GM12892 (cell line): ENCODE data around the gene LYSMD1.

Source experiments
- POLR2A ChIP-seq: IDR thresholded peaks from 2 replicates; pipeline ENCODE4 v1.6.1; 2011; ENCODE audit warnings: low read depth, low read length, control low read depth
- POLR2AphosphoS5 ChIP-seq: IDR thresholded peaks from 2 replicates; pipeline ENCODE4 v1.6.1; 2011; ENCODE audit warnings: low read depth, low read length, control low read depth

- no peak; the same call in 1 of the 2 replicates for TF ChIP-seq POLR2A
- no peak for TF ChIP-seq POLR2AphosphoS5
Measured at GRCh38 chr1:151156515-151156819, 9.2 kb downstream of the LYSMD1 start, which contains the start of gene TNFAIP8L2.
